HG02840 (cell line): ENCODE results near the gene MYOC.
"Not testable (repeated sequence)": the region's sequence is repeated elsewhere in the genome, so short reads cannot be mapped to it uniquely, and the experiment has no call there.

Experiments used
- ATAC-seq: cut with Tn5 transposase; IDR thresholded peaks from one replicate; pipeline ENCODE4 v1.9.1; 2021; ENCODE audit warnings: mild to moderate bottlenecking, moderate library complexity, moderate number of reproducible peaks; ENCODE audit not compliant: unreplicated experiment, low FRiP score

MYOC gene

DNA sequence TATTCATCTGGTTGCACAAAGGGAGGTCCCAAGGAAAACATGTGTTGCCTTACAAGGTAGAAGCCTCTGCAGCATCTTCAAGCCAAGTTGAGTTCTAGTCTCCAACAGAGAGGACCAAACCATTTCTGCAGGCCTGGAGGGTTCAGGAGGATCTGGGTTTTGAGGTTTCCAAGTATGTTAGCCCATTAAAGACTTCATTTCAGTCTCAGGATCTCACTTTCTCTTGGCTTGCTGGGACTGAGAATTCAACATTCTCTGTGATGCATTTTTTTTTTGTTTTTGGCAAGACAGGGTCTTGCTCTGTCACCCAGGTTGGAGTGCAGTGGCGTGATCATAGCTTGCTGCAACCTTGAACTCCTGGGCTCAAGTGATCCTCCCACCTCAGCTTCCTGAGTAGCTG, 39.2 kb downstream of the MYOC start:
- ATAC-seq: no peak

DNA sequence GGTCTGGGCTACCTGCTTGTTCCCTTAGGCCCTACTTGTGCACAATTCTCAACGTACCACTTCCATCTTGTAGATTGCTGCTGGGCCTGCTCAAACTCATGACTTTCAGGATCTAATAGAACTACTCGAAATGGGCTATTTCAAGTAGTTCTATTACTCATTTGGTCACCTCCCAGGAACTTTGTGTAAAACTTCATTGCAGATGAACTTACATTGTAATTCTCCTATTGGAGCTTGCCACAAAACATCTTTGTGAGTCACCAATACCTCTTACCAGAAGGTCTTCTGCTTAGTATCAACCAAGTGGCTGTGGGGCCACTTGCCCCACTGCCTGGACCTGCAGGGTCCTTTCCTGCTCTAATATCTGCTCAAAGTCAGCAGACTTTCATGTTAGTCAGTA, 41.2 kb downstream of the MYOC start:
- ATAC-seq: no peak

DNA sequence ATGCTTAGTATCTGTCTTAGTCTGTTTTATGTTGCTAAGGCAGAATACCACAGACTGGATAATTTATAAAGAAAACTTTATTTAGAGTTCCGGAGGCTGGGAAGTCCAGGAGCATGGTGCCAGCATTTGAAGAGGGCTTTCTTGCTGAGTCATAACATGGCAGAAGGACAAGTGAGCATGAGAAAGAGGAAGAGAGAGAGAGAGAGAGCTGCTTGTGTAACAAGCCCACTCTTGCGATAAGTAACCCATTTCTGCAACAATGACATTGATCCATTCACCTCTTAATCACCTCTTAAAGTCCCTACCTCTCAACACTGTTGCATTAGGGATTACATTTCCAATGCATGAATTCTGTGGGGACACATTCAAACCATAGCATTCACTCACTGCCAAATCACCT, 42.1 kb downstream of the MYOC start:
- no peak for ATAC-seq

DNA sequence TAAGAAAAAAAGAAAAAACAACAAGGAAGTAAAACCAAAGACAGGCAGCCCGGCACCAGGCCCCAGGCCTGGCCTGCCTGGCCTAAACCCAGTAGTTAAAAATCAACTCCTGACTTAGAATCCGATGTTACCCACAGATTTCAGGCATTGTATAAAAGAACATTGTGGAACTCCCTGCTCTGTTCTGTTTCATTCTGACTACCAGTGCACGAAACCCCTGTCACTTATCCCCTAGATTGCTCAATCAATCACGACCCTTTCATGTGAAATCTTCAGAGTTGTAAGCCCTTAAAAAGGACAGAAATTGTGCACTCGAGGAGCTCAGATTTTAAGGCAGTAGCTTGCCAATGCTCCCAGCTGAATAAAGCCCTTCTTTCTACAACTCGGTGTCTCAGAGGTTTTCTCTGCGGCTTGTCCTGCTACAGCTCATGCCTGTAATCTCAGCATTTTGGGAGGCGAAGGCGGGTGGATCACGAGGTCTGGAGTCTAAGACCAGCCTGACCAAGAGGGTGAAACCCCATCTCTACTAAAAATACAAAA, 46.0 kb downstream of the MYOC start:
- no peak for ATAC-seq

DNA sequence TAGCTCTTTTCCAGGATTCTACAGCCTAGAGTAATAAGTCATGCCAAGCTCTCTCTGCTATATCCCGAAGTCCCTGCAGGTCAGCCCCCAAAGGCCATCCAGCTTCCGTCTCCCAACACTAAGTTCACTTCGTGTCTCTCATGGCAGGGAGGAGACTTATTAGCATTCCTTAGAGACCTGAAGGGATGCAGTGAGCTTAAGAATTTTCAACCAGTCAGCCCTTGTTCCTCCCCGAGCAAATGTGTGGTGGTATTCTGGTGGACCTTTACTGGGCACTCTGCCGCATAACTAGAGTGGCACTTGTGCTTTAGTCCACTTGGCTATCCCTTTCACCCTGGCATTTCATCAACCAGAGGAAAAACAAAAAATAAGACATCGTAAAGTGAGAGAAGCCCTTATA, 49.4 kb downstream of the MYOC start:
- ATAC-seq: not testable (repeated sequence)

DNA sequence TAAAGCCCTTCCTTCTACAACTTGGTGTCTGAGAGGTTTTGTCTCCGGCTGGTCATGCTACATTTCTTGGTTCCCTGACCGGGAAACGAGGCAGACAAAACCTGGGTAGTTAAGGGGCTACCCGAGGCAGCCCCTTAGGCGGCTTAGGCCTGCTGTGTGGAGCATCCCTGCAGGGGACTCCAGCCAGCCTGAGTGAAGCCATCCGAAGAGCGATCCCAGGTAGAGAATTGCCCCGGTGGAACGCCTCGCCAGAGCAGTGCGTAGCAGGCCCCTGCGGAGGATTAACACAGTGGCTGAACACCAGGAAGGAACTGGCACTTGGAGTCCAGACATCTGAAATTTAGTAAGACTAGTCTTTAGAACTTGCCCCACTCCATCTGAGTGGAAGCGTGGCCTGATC, 51.6 kb downstream of the MYOC start:
- no peak for ATAC-seq

DNA sequence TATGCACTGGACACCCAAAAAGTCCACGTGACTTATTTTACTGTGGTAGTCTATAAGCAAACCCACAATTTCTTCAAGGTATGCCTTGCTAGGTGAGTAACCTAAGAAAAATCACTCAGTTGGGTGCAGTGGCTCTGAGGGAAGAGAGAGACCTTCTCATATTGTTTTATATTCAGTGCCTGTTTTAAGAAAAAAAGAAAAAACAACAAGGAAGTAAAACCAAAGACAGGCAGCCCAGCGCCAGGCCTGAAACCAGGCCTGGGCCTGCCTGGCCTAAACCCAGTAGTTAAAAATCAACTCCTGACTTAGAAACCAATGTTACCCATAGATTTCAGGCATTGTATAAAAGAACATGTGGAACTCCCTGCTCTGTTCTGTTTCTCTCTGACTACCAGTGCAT, 52.2 kb downstream of the MYOC start:
- ATAC-seq: not testable (repeated sequence)

DNA sequence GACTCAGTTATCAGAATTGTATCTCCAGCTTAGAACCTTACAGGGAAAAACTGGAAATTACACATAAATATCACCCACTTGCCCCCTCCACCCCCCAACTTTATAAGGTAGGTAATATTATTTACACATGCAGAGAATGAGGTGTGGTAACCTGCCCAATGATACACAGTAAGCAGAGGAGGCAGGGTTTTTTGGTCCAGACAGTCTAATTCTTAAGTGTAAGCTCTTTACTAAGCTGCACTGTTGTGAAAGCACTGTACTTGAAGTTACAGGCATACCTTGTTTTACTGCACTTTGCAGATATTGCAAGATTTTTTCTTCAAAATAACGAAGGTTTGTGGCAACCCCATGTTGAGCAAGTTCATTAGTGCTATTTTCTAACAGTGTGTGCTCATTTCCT, 55.3 kb downstream of the MYOC start:
- ATAC-seq: no peak

DNA sequence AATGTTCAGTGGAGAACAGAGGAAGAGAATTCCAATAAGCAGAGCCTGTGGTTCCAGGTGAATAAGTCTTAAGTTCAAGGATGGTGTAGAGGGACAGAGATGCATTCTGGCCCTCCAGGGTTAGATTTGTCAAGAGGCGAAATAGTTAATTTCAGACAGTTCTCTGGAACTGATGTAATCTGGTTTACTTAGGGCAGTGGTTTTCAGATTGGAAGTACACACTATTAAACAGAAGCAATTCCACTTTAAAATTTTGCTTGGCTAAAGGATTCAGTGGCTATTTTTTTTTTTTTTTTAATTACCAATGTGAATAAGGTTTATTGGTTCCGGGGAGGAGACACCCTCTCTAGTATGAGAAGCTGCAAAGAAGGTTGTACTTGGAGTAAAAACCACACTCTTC, 55.8 kb downstream of the MYOC start:
- ATAC-seq: no peak

DNA sequence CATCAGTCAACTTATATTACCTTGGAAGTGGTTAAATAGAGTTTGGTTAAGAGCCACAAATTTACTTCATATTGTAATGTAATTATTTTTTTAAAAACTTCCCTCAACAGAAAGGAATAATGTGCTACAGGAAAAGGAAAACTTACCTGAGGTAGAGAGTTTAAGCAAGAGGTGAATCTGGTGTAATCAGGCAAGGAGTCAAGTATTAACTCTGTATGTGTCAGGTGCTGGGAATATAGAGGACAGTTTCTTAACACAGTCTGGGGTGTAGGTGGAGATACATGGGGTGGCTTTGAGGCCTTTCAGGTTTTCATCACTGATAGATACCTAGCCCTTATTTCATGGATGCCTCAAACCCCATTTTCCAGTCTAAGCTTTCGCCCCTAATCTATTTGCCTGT, 56.4 kb downstream of the MYOC start:
- no peak for ATAC-seq

DNA sequence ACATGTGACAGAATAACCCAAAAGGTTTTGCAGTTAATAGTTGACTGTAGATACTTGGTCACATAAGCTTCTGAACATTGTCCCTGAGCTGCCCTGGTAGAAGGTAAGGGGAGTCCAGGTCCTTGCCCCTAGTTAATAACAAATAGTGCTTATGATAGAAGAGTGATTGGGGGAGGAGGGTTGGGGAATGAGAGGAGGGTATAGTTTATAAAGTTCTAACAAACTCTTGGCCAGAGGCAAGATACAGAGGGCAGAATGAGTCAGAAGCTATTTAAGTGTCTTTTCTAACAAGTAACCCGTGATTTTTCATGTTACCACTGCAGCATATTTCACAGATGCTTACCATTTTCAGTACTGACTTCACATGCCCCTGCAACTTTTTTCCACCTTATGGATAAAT, 57.2 kb downstream of the MYOC start:
- no peak for ATAC-seq

DNA sequence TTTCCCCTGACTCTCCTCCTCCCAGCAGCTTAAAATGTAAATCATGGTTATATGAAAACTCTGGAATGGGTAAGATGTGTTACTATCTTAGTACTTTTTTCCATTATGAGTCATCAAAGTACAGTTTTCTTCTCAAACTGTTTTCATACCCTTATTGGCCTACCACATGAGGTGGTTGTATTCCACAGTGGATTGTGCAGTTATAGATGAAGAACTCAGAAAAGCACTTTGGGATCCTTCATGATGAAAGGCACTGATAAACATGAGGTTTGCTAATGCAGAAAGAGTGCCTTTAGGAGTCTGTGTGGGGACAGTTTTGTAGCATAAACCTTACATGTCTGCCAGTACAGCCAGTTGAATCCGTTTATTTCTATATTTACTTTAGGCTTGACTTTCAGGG, 62.5 kb downstream of the MYOC start:
- no peak for ATAC-seq

DNA sequence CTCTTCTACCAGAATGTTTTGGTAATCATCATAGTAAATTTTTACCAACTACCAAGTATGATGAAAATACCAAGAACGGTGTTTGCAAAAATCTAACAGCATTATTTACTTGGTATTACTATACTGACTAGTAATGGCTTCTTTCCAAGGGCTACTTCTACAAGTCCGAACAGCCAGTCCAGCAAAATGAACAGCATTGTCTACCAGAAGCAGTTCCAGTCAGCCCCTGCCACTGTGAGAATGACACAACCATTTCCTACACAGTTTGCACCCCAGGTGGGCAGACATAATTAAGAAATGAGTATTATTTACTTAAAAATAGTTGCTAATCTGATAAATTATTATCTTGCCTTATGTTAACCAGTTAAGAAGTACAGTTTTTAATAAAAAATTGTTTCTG, 64.3 kb downstream of the MYOC start:
- ATAC-seq: no peak

DNA sequence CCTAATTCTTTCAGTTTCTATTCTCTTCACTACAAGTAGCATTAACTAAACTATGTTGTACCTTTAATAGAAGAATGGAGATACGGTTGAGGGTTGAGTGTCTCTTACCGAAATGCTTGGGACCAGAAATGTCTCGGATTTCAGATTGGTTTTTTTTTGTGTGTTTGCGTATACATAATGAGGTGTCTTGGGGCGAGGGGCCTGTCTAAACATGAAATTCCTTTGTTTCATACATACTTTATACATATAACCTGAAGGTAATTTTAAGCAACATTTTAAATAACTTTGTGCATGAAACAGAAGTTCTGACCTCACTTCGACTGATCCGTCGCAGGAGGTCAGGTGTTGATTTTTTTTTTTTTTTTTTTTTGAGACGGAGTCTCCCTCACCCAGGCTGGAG, 66.8 kb downstream of the MYOC start:
- no peak for ATAC-seq
